ENCODE data around the gene IRF6. TPM values are rescaled to one million over a fixed set of nuclear protein-coding genes. Genes with fewer than 3 reads are reported as not detected.

Gene IRF6
- total and polyA plus RNA-seq, 2 of the 8 experiments (the other 6 are each of a cell fraction or from before 2014, with no cell fraction given) = 9.6 to 13.4 TPM

- H3K23ac ChIP-seq (ENCODE audit: insufficient read length) = no peak overlapping the region
- H2BK5ac ChIP-seq (ENCODE audit: low read depth, low read length) = no peak overlapping the region
- no peaks in the 10 kb centered on the region for H4K20me1 ChIP-seq (replicated peaks in 1 of 2; ENCODE audit: control insufficient read depth in 1 of 2, insufficient read depth in 2 of 2, low read length in 2 of 2)
- 94% methylated on average over 1 of the region's 1 CpG; no CpG with 5 or more reads in 1 of the 2 experiments for WGBS, 2 experiments (ENCODE audit: extremely low coverage in 1 of 2, insufficient coverage in 1 of 2, insufficient read length in 1 of 2, insufficient replicate concordance in 2 of 2, low coverage in 1 of 2, low lambda C conversion rate in 2 of 2, missing lambda C conversion rate in 1 of 2)
- no peak for TF ChIP-seq POLR2AphosphoS5 (IDR thresholded peaks at IDR 0.05; ENCODE audit: low read depth, low read length)
- TF ChIP-seq TBP (IDR thresholded peaks at IDR 0.05; ENCODE audit: low read depth, low read length) = no peak
- TF ChIP-seq SP4 (IDR thresholded peaks at IDR 0.05; ENCODE audit: low read length) = no peak
- TF ChIP-seq ATF3 (IDR thresholded peaks at IDR 0.05; ENCODE audit: insufficient read depth, low read depth, low read length) = no peak
- TF ChIP-seq EP300 (IDR thresholded peaks at IDR 0.05; ENCODE audit: borderline replicate concordance in 1 of 2, low read depth in 2 of 2, low read length in 2 of 2) = no peak
- no peak for TF ChIP-seq CBX5 (IDR thresholded peaks at IDR 0.05; ENCODE audit: low read depth, low read length)
- no peak overlapping the region for H4K8ac ChIP-seq (ENCODE audit: extremely low read depth, insufficient read depth, low read length)
- H4K91ac ChIP-seq (replicated peaks; ENCODE audit: insufficient read length, low read length) = no peak overlapping the region
- H3K79me1 ChIP-seq (ENCODE audit: low read depth, low read length) = no peaks in the 10 kb centered on the region
- H3K23me2 ChIP-seq (ENCODE audit: low read depth, low read length) = no peaks in the 10 kb centered on the region
- H3K4me1 ChIP-seq (replicated peaks in 1 of 4; ENCODE audit: control insufficient read depth in 3 of 4, insufficient read depth in 4 of 4, low read length in 3 of 4) = no peaks in the 10 kb centered on the region
- H2BK120ac ChIP-seq (replicated peaks; ENCODE audit: low read depth, low read length) = no peak overlapping the region
- H3K4me3 ChIP-seq (ENCODE audit: extremely low read depth in 1 of 4, insufficient read depth in 2 of 4, low read depth in 3 of 4, low read length in 4 of 4) = no peak overlapping the region
- H3K79me2 ChIP-seq (ENCODE audit: control insufficient read depth in 1 of 2, insufficient read depth in 2 of 2, low read length in 2 of 2) = no peaks in the 10 kb centered on the region
- H3K9ac ChIP-seq (replicated peaks in 1 of 4; ENCODE audit: extremely low read depth in 1 of 4, low read depth in 3 of 4, low read length in 3 of 4) = no peak overlapping the region
- H3K56ac ChIP-seq (replicated peaks; ENCODE audit: insufficient read length, low read depth, low read length) = no peak overlapping the region
- ChIA-PET POLR2A (ENCODE audit: partially characterized antibody) (no interaction called here), CTCF (ENCODE audit: partially characterized antibody) (interaction anchor here (1.1 to 4.6 kb wide), 6 partner anchors 9 to 144 kb away, joined by 3 to 25 read pairs (median 4); no protein-coding TSS in a partner anchor)
- no peak overlapping the region for H3K14ac ChIP-seq (ENCODE audit: insufficient read length)
- FAIRE-seq (no peak), DNase-seq (ENCODE audit: low read depth in 1 of 2, low spot score in 2 of 2) (no peak)
- peaks cover 12 to 52% (median 34%) of the 10 kb centered on the region in 4 experiments for H3K36me3 ChIP-seq (ENCODE audit: control insufficient read depth in 2 of 4, insufficient read depth in 4 of 4, low read length in 3 of 4)
- H3K27me3 ChIP-seq (replicated peaks in 1 of 4; ENCODE audit: control insufficient read depth in 3 of 4, extremely low read depth in 1 of 4, insufficient read depth in 3 of 4, low read length in 3 of 4) = no peaks in the 10 kb centered on the region
- H3K27ac ChIP-seq (ENCODE audit: low read depth, low read length) = no peak overlapping the region
- H4K5ac ChIP-seq (ENCODE audit: insufficient read length, low read depth, low read length) = no peak overlapping the region
- H2BK15ac ChIP-seq (ENCODE audit: low read length) = no peak overlapping the region
- H3K18ac ChIP-seq (ENCODE audit: extremely low read depth, low read length) = no peak overlapping the region
- H3K4ac ChIP-seq (replicated peaks; ENCODE audit: insufficient read length, low read depth, low read length) = no peak overlapping the region
- H2AFZ ChIP-seq (ENCODE audit: low read length) = no peak overlapping the region
- H3K9me3 ChIP-seq (ENCODE audit: insufficient read depth in 2 of 2, low read depth in 1 of 2, low read length in 1 of 2) = no peaks in the 10 kb centered on the region
- H2BK12ac ChIP-seq (ENCODE audit: low read depth, low read length) = no peak overlapping the region
- H2AK5ac ChIP-seq (ENCODE audit: low read depth, low read length) = no peak overlapping the region
- no peak overlapping the region for H2BK20ac ChIP-seq (ENCODE audit: low read length)
- no peak overlapping the region for H3K4me2 ChIP-seq (ENCODE audit: insufficient read depth in 1 of 2, low read depth in 2 of 2, low read length in 2 of 2)
Measured at GRCh38 chr1:209845408-209845725, 39.4 kb upstream of the IRF6 start.

All from H1 (cell line).